Measurements from ENCODE around the gene MGRN1. TPM values are rescaled to one million over a fixed set of nuclear protein-coding genes. Genes with fewer than 3 reads are reported as not detected.

Gene MGRN1
- total and polyA plus RNA-seq, 9 donors = 21.5 to 94.2 (median 61.1) TPM

- no peak for DNase-seq
- no peaks in the 10 kb centered on the region for H3K9me3 ChIP-seq
- intact Hi-C loops (cut with DNase I) = no loop called here
- no peaks in the 10 kb centered on the region for H3K27me3 ChIP-seq
- no peak overlapping the region for H3K27ac ChIP-seq
- no peak overlapping the region for H3K4me3 ChIP-seq
- no peaks in the 10 kb centered on the region for H3K4me1 ChIP-seq (ENCODE audit: insufficient read depth)
- WGBS, 3 donors = 55 to 72% (median 69%) methylated on average over 6 of the region's 6 CpGs
- TF ChIP-seq EP300 (IDR thresholded peaks at IDR 0.05) (no peak), POLR2A (IDR thresholded peaks at IDR 0.05) (no peak)
- TF ChIP-seq, protein P1, sequence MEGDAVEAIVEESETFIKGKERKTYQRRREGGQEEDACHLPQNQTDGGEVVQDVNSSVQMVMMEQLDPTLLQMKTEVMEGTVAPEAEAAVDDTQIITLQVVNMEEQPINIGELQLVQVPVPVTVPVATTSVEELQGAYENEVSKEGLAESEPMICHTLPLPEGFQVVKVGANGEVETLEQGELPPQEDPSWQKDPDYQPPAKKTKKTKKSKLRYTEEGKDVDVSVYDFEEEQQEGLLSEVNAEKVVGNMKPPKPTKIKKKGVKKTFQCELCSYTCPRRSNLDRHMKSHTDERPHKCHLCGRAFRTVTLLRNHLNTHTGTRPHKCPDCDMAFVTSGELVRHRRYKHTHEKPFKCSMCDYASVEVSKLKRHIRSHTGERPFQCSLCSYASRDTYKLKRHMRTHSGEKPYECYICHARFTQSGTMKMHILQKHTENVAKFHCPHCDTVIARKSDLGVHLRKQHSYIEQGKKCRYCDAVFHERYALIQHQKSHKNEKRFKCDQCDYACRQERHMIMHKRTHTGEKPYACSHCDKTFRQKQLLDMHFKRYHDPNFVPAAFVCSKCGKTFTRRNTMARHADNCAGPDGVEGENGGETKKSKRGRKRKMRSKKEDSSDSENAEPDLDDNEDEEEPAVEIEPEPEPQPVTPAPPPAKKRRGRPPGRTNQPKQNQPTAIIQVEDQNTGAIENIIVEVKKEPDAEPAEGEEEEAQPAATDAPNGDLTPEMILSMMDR (IDR thresholded peaks at IDR 0.05) = no peak
- H3K36me3 ChIP-seq = no peaks in the 10 kb centered on the region
Observed at GRCh38 chr16:4591191-4591590, 33.4 kb upstream of the MGRN1 start.

DNA sequence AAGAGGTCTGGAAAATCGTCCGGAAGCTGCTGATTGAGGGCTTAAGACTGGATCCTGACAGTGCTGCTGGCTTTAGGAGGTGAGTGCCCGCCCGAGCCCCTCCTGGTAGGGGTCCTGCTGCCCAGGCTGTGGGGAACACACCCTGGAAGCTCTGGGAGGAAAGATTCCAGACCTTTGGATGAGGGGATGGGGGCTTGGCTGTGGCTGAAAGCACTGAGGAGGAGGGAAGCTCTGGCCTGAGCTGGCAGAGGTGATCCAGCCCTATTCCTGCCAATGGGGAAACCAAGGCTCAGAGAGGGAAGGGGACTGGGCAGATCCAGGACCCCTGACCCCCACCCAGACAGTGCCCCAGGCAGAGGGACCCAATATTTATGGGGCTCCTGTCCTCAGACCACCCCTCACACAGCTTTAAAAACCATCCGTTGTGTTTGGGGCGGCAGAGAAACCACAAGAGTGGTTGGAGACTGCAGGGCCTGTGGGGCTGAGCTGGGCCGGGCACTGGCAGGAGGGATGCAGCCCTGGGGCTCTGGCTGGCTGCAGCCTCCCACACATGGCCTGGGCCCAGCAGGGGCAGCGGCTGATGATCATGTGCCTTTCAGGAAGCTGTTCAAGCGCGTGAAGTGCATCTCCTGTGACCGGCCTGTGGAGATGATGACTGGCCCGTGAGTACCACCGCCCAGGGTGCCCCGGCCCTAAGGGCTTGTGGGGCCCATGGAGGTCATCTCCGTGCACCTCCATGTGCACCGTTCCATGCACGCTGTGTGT is 32.7 kb upstream of the MGRN1 start:
- TF ChIP-seq EP300 (IDR thresholded peaks at IDR 0.05) = no peak
- TF ChIP-seq, protein P1 (IDR thresholded peaks at IDR 0.05) = no peak
- no peak for TF ChIP-seq POLR2A (IDR thresholded peaks at IDR 0.05)
- Histone ChIP-seq H3K27ac (no peak overlapping the region), H3K4me3 (no peak overlapping the region), H3K9me3 (no peaks in the 10 kb centered on the region), H3K4me1 (ENCODE audit: insufficient read depth) (no peaks in the 10 kb centered on the region), H3K27me3 (no peaks in the 10 kb centered on the region), H3K36me3 (no peaks in the 10 kb centered on the region)
- WGBS, 3 donors = 77 to 85% (median 85%) methylated on average over 17 of the region's 17 CpGs
- DNase-seq = no peak
- intact Hi-C loops (cut with DNase I) = no loop called here

GRCh38 chr16:4593086-4593485 is 31.5 kb upstream of the MGRN1 start:
- no peak for DNase-seq
- Histone ChIP-seq H3K36me3 (no peaks in the 10 kb centered on the region), H3K4me3 (no peak overlapping the region), H3K4me1 (ENCODE audit: insufficient read depth) (no peaks in the 10 kb centered on the region), H3K9me3 (no peaks in the 10 kb centered on the region), H3K27me3 (no peaks in the 10 kb centered on the region), H3K27ac (no peak overlapping the region)
- intact Hi-C loops (cut with DNase I) = no loop called here
- 53 to 60% (median 57%) methylated on average over 14 to 16 of the region's 16 CpGs for WGBS, 3 donors
- TF ChIP-seq POLR2A (IDR thresholded peaks at IDR 0.05) = no peak
- TF ChIP-seq EP300 (IDR thresholded peaks at IDR 0.05) = no peak
- TF ChIP-seq, protein P1 (IDR thresholded peaks at IDR 0.05) = no peak

- Histone ChIP-seq H3K36me3 (no peaks in the 10 kb centered on the region), H3K4me1 (ENCODE audit: insufficient read depth) (no peaks in the 10 kb centered on the region), H3K27me3 (no peaks in the 10 kb centered on the region), H3K9me3 (no peaks in the 10 kb centered on the region), H3K4me3 (no peak overlapping the region), H3K27ac (no peak overlapping the region)
- TF ChIP-seq, protein P1 (IDR thresholded peaks at IDR 0.05) = no peak
- TF ChIP-seq EP300 (IDR thresholded peaks at IDR 0.05) (no peak), POLR2A (IDR thresholded peaks at IDR 0.05) (no peak)
- 86 to 90% (median 88%) methylated on average over 36 to 38 of the region's 38 CpGs for WGBS, 3 donors
- intact Hi-C loops (cut with DNase I) = no loop called here
- no peak for DNase-seq
Observed at GRCh38 chr16:4594433-4595410, 29.9 kb upstream of the MGRN1 start.

All from ovary (tissue), 9 donors.